HG03342 (cell line): ENCODE measurements around the gene CDC14A.
"Not testable (repeated sequence)": the region's sequence is repeated elsewhere in the genome, so short reads cannot be mapped to it uniquely, and the experiment has no call there.

Experiments
- ATAC-seq: cut with Tn5 transposase; IDR thresholded peaks from one replicate; pipeline ENCODE4 v1.9.1; 2021; ENCODE audit warnings: mild to moderate bottlenecking, moderate library complexity; ENCODE audit not compliant: unreplicated experiment

Gene CDC14A

GRCh38 chr1:100362821-100363466, 10.6 kb downstream of the CDC14A start:
- ATAC-seq = no peak

GRCh38 chr1:100363831-100364230, 11.5 kb downstream of the CDC14A start:
- ATAC-seq = no peak

- ATAC-seq = peak; percentile 82
These were observed 12.4 kb downstream of the CDC14A start for GRCh38 chr1:100364697-100365096.

GRCh38 chr1:100366209-100366525, 13.9 kb downstream of the CDC14A start:
- no peak for ATAC-seq

GRCh38 chr1:100369339-100369738, 17.0 kb downstream of the CDC14A start:
- not testable (repeated sequence) for ATAC-seq

GRCh38 chr1:100373953-100374352, 21.6 kb downstream of the CDC14A start:
- ATAC-seq = not testable (repeated sequence)

- not testable (repeated sequence) for ATAC-seq
These were observed 24.6 kb downstream of the CDC14A start for GRCh38 chr1:100376890-100377289.

- peak; percentile 97 for ATAC-seq
These were observed 25.5 kb downstream of the CDC14A start for GRCh38 chr1:100377590-100378361.

- no peak for ATAC-seq
These were observed 26.6 kb downstream of the CDC14A start for GRCh38 chr1:100378956-100379355.

GRCh38 chr1:100380635-100381034, 28.3 kb downstream of the CDC14A start:
- no peak for ATAC-seq

- no peak for ATAC-seq
These were observed 30.4 kb downstream of the CDC14A start for GRCh38 chr1:100382657-100383056.

- ATAC-seq = no peak
These were observed 31.6 kb downstream of the CDC14A start for GRCh38 chr1:100383743-100384405.

GRCh38 chr1:100387209-100387608, 34.9 kb downstream of the CDC14A start:
- ATAC-seq = no peak

- no peak for ATAC-seq
These were observed 35.5 kb downstream of the CDC14A start for GRCh38 chr1:100387657-100388350.

GRCh38 chr1:100390531-100390930, 38.2 kb downstream of the CDC14A start:
- no peak for ATAC-seq

- ATAC-seq = no peak
These were observed 39.4 kb downstream of the CDC14A start for GRCh38 chr1:100391675-100392074.

GRCh38 chr1:100392756-100393155, 40.5 kb downstream of the CDC14A start:
- no peak for ATAC-seq

- no peak for ATAC-seq
These were observed 42.0 kb downstream of the CDC14A start for GRCh38 chr1:100394285-100394684.

- no peak for ATAC-seq
These were observed 43.6 kb downstream of the CDC14A start for GRCh38 chr1:100395913-100396312.

GRCh38 chr1:100396651-100397050, 44.3 kb downstream of the CDC14A start:
- ATAC-seq = no peak

- ATAC-seq = no peak
These were observed 45.4 kb downstream of the CDC14A start for GRCh38 chr1:100397681-100398080.
